H9 (cell line): ENCODE results near the gene EIF4E1B. TPM values are rescaled to one million over a fixed set of nuclear protein-coding genes. Genes with fewer than 3 reads are reported as not detected.

ENCODE experiments used
- DNase-seq: peaks from one replicate; pipeline ENCODE4 v3.0.0-alpha.2; 2017
- H2AFZ ChIP-seq: one replicate; pipeline ENCODE4 v1.6.1; 2013; ENCODE audit warnings: mild to moderate bottlenecking, low read length, control low read depth, moderate library complexity
- H2AK5ac ChIP-seq: 2 replicates; pipeline ENCODE4 v1.6.1; 2013; ENCODE audit warnings: low read length, control low read depth, mixed read lengths; ENCODE audit not compliant: insufficient read length
- H2BK120ac ChIP-seq: one replicate; pipeline ENCODE4 v1.6.1; 2013; ENCODE audit warnings: low read depth, mild to moderate bottlenecking, low read length, control low read depth, inconsistent platforms; ENCODE audit not compliant: poor library complexity, severe bottlenecking
- H2BK12ac ChIP-seq: 2 replicates; pipeline ENCODE4 v1.6.1; 2013; ENCODE audit warnings: low read length, control low read depth, mixed read lengths, low read depth; ENCODE audit not compliant: insufficient read length
- H2BK15ac ChIP-seq: 2 replicates; pipeline ENCODE4 v1.6.1; 2013; ENCODE audit warnings: low read depth, low read length, control low read depth
- H2BK20ac ChIP-seq: one replicate; pipeline ENCODE4 v1.6.1; 2013; ENCODE audit warnings: low read depth, mild to moderate bottlenecking, low read length, control low read depth, inconsistent platforms; ENCODE audit not compliant: poor library complexity, severe bottlenecking
- H2BK5ac ChIP-seq: 2 replicates; pipeline ENCODE4 v1.6.1; 2013; ENCODE audit warnings: low read length, control low read depth, mixed read lengths; ENCODE audit not compliant: insufficient read length
- H3K14ac ChIP-seq: 2 replicates; pipeline ENCODE4 v1.6.1; 2013; ENCODE audit warnings: low read length, control low read depth; ENCODE audit not compliant: insufficient read depth
- H3K18ac ChIP-seq: 2 replicates; pipeline ENCODE4 v1.6.1; 2013; ENCODE audit warnings: low read depth, mild to moderate bottlenecking, mixed read lengths, low read length, control low read depth; ENCODE audit not compliant: insufficient read length
- H3K23ac ChIP-seq: 2 replicates; pipeline ENCODE4 v1.6.1; 2013; ENCODE audit warnings: low read length, control low read depth, mixed read lengths, low read depth; ENCODE audit not compliant: insufficient read length
- H3K23me2 ChIP-seq: 2 replicates; pipeline ENCODE4 v1.6.1; 2013; ENCODE audit warnings: low read depth, mild to moderate bottlenecking, mixed read lengths, low read length, control low read depth; ENCODE audit not compliant: insufficient read length, poor library complexity, severe bottlenecking
- H3K27ac ChIP-seq: 2 replicates; pipeline ENCODE4 v1.5.1; 2013; ENCODE audit warnings: low read length, control low read depth, mixed read lengths, low read depth; ENCODE audit not compliant: insufficient read length
- H3K27me3 ChIP-seq: 2 replicates; pipeline ENCODE4 v1.6.1; 2013; ENCODE audit warnings: low read length, control low read depth, inconsistent platforms; ENCODE audit not compliant: insufficient read depth
- H3K4ac ChIP-seq: 2 replicates; pipeline ENCODE4 v1.6.1; 2013; ENCODE audit warnings: low read depth, mild to moderate bottlenecking, control low read depth, inconsistent platforms, low read length, moderate library complexity
- H3K4me1 ChIP-seq: 2 replicates; pipeline ENCODE4 v1.6.1; 2013; ENCODE audit warnings: low read length, control low read depth, inconsistent platforms; ENCODE audit not compliant: insufficient read depth
- H3K4me2 ChIP-seq: 2 replicates; pipeline ENCODE4 v1.6.1; 2013; ENCODE audit warnings: low read length, control low read depth, mixed read lengths; ENCODE audit not compliant: insufficient read length, insufficient read depth
- H3K56ac ChIP-seq: 2 replicates; pipeline ENCODE4 v1.6.1; 2013; ENCODE audit warnings: low read depth, mild to moderate bottlenecking, mixed read lengths, low read length, control low read depth; ENCODE audit not compliant: insufficient read length
- H3K79me1 ChIP-seq: 2 replicates; pipeline ENCODE4 v1.6.1; 2013; ENCODE audit warnings: low read depth, mild to moderate bottlenecking, moderate library complexity, low read length, control low read depth, inconsistent platforms; ENCODE audit not compliant: insufficient read depth, poor library complexity, severe bottlenecking
- H3K79me2 ChIP-seq: 2 replicates; pipeline ENCODE4 v1.6.1; 2013; ENCODE audit warnings: low read length, control low read depth, inconsistent platforms; ENCODE audit not compliant: insufficient read depth
- H3K9ac ChIP-seq: 2 replicates; pipeline ENCODE4 v1.6.1; 2013; ENCODE audit warnings: low read length, control low read depth, mixed read lengths; ENCODE audit not compliant: insufficient read length; ENCODE audit errors: extremely low read depth
- H3K9me3 ChIP-seq: one replicate; pipeline ENCODE4 v1.6.1; 2013; ENCODE audit warnings: low read depth, low read length, inconsistent platforms; ENCODE audit not compliant: control insufficient read depth
- H3T11ph ChIP-seq: one replicate; pipeline ENCODE4 v1.6.1; 2013; ENCODE audit warnings: mild to moderate bottlenecking, low read length, control low read depth, inconsistent platforms
- H4K20me1 ChIP-seq: one replicate; pipeline ENCODE4 v1.6.1; 2013; ENCODE audit not compliant: control insufficient read depth, insufficient read length, insufficient read depth
- H4K5ac ChIP-seq: 2 replicates; pipeline ENCODE4 v1.6.1; 2013; ENCODE audit warnings: low read depth, mild to moderate bottlenecking, mixed read lengths, low read length, control low read depth; ENCODE audit not compliant: insufficient read length
- H4K8ac ChIP-seq: replicated peaks from 2 replicates; pipeline ENCODE4 v1.6.1; 2013; ENCODE audit warnings: low read length, control low read depth, mixed read lengths, low read depth; ENCODE audit not compliant: insufficient read length
- H4K91ac ChIP-seq: 2 replicates; pipeline ENCODE4 v1.6.1; 2013; ENCODE audit warnings: low read depth, mild to moderate bottlenecking, moderate library complexity, mixed read lengths, low read length, control low read depth; ENCODE audit not compliant: insufficient read length
- H3K27ac Mint-ChIP-seq, 3 experiments: 2 replicates in 2 of 3; 3 replicates in 1 of 3; pipeline ENCODE4 v1.8.0; 2020 to 2021; ENCODE audit warnings: mixed read lengths in 3 of 3, mild to moderate bottlenecking in 1 of 3, moderate library complexity in 1 of 3
- H3K27me3 Mint-ChIP-seq: 2 replicates; pipeline ENCODE4 v1.8.0; 2021; ENCODE audit warnings: low read depth, mild to moderate bottlenecking, moderate library complexity, mixed read lengths
- H3K36me3 Mint-ChIP-seq, 3 experiments: 2 replicates in 2 of 3; 3 replicates in 1 of 3; pipeline ENCODE4 v1.8.0; 2020 to 2021; ENCODE audit warnings: low read depth in 3 of 3, mixed read lengths in 3 of 3; ENCODE audit not compliant: insufficient read depth in 1 of 3
- H3K4me1 Mint-ChIP-seq, 2 experiments: 2 replicates each; pipeline ENCODE4 v1.8.0; 2020; ENCODE audit warnings: mixed read lengths in 2 of 2
- H3K4me3 Mint-ChIP-seq, 2 experiments: 2 replicates in 1 of 2; 3 replicates in 1 of 2; pipeline ENCODE4 v1.8.0; 2020 to 2021; ENCODE audit warnings: mild to moderate bottlenecking in 2 of 2, mixed read lengths in 2 of 2, moderate library complexity in 1 of 2
- H3K9me3 Mint-ChIP-seq, 2 experiments: 2 replicates in 1 of 2; 3 replicates in 1 of 2; pipeline ENCODE4 v1.8.0; 2020; ENCODE audit warnings: mild to moderate bottlenecking in 2 of 2, mixed read lengths in 2 of 2, moderate library complexity in 1 of 2
- WGBS: extraction: QIAGEN DNeasy Blood & Tissue Kit; methylation state at CpG from one replicate; pipeline ENCODE4 v1.1.7; 2013; ENCODE audit warnings: missing lambda C conversion rate, low lambda C conversion rate, mixed read lengths; ENCODE audit not compliant: insufficient read length; ENCODE audit errors: extremely low coverage; 5-methylcytosine and 5-hydroxymethylcytosine counted together
- total RNA-seq: library from RNA; stranded (reverse); gene quantifications from 2 replicates; pipeline ENCODE4 v1.2.1, GENCODE V29; 2021
- TF ChIP-seq, protein P1 (sequence below): fragments of 200-600 bp; sonication (generic); conservative IDR thresholded peaks from 3 replicates; pipeline ENCODE4 v1.8.0; 2021; ENCODE audit warnings: antibody characterized with exemption, mild to moderate bottlenecking

The EIF4E1B gene
- total RNA-seq, 1 experiment from 2014 or later: 1.3 TPM

DNA sequence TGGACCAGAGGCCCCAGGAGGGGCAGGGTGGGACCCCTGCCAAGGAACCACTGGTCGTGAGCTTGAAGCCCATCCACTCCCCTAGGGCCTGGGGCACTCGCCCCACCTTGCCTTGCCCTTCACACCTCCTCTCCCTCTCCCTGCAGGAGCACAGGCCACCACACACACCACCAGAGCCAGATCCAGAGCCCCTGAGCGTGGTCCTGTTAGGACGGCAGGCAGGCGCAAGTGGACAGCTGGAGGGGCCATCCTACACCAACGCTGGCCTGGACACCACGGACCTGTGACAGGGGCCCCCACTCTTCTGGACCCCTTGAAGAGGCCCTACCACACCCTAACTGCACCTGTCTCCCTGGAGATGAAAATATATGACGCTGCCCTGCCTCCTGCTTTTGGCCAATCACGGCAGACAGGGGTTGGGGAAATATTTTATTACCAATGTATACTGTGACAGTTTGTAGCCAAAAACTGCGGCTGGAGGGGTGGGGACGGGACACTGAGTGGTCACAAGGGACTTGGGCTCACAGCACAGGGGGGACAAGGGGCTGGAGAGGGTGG, 35.0 kb upstream of the EIF4E1B start:
- TF ChIP-seq, protein P1, sequence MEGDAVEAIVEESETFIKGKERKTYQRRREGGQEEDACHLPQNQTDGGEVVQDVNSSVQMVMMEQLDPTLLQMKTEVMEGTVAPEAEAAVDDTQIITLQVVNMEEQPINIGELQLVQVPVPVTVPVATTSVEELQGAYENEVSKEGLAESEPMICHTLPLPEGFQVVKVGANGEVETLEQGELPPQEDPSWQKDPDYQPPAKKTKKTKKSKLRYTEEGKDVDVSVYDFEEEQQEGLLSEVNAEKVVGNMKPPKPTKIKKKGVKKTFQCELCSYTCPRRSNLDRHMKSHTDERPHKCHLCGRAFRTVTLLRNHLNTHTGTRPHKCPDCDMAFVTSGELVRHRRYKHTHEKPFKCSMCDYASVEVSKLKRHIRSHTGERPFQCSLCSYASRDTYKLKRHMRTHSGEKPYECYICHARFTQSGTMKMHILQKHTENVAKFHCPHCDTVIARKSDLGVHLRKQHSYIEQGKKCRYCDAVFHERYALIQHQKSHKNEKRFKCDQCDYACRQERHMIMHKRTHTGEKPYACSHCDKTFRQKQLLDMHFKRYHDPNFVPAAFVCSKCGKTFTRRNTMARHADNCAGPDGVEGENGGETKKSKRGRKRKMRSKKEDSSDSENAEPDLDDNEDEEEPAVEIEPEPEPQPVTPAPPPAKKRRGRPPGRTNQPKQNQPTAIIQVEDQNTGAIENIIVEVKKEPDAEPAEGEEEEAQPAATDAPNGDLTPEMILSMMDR: no peak
- H4K20me1 ChIP-seq: peaks cover 2% of the 10 kb centered on the region
- no peak overlapping the region for H3K56ac ChIP-seq
- H2BK5ac ChIP-seq: no peak overlapping the region
- Mint-ChIP-seq H3K36me3 (peaks cover 4 to 12% (median 6%) of the 10 kb centered on the region in 3 experiments; a peak in 6 of 7 replicates), H3K27me3 (peaks cover 24% of the 10 kb centered on the region), H3K9me3 (peaks cover 0 to 3% of the 10 kb centered on the region in 2 experiments; a peak in 2 of 5 replicates), H3K4me3 (no peak overlapping the region), H3K4me1 (no peaks in the 10 kb centered on the region), H3K27ac (no peak overlapping the region)
- H3K23ac ChIP-seq: no peak overlapping the region
- H3K79me2 ChIP-seq: no peaks in the 10 kb centered on the region
- H2BK20ac ChIP-seq: no peak overlapping the region
- H2AFZ ChIP-seq: no peak overlapping the region
- no peak overlapping the region for H4K8ac ChIP-seq
- H3K23me2 ChIP-seq: no peaks in the 10 kb centered on the region
- H3K4ac ChIP-seq: no peak overlapping the region
- DNase-seq: no peak
- no peak overlapping the region for H3K27ac ChIP-seq
- H3K4me2 ChIP-seq: no peak overlapping the region
- H3K79me1 ChIP-seq: no peaks in the 10 kb centered on the region
- H3K18ac ChIP-seq: no peak overlapping the region
- H3K27me3 ChIP-seq: no peaks in the 10 kb centered on the region
- H3K4me1 ChIP-seq: no peaks in the 10 kb centered on the region
- no peak overlapping the region for H2BK12ac ChIP-seq
- no peak overlapping the region for H3K14ac ChIP-seq
- no peak overlapping the region for H4K91ac ChIP-seq
- H3K9ac ChIP-seq: no peak overlapping the region
- no CpG with 5 or more reads among the region's 11 CpGs for WGBS
- H2AK5ac ChIP-seq: no peak overlapping the region
- H2BK15ac ChIP-seq: no peak overlapping the region
- H3K9me3 ChIP-seq: no peaks in the 10 kb centered on the region
- no peak overlapping the region for H4K5ac ChIP-seq
- no peak overlapping the region for H3T11ph ChIP-seq
- H2BK120ac ChIP-seq: no peak overlapping the region
